Activated CD4-positive, alpha-beta T cell treated with anti-CD3 and anti-CD28 coated beads for 1 hour (primary cell): ENCODE data around the gene SNX21.
"Not testable (repeated sequence)": the region's sequence is repeated elsewhere in the genome, so short reads cannot be mapped to it uniquely, and the experiment has no call there.

Source experiments
- DNase-seq: peaks from one replicate; pipeline ENCODE4 v3.0.0-alpha.2; 2020

SNX21 gene

GRCh38 chr20:45833030-45833882 lies at the start of gene SNX21:
Gene SNX21 (plus strand): TSS chr20:45833799. CDS start chr20:45833920, 121 bp downstream.
- DNase-seq: no peak

GRCh38 chr20:45788351-45788750 lies 45.2 kb upstream of the SNX21 start:
- DNase-seq: no peak

GRCh38 chr20:45792317-45793118 lies 41.1 kb upstream of the SNX21 start:
- DNase-seq: no peak

- no peak for DNase-seq
Observed at GRCh38 chr20:45796337-45797065, 37.1 kb upstream of the SNX21 start.

GRCh38 chr20:45797510-45797909 lies 36.1 kb upstream of the SNX21 start:
- DNase-seq: not testable (repeated sequence)

- DNase-seq: not testable (repeated sequence)
Observed at GRCh38 chr20:45797955-45798354, 35.6 kb upstream of the SNX21 start.

- DNase-seq: peak; percentile 41
Observed at GRCh38 chr20:45798935-45799642, 34.5 kb upstream of the SNX21 start.

- DNase-seq: no peak
Observed at GRCh38 chr20:45801851-45802250, 31.7 kb upstream of the SNX21 start.

- no peak for DNase-seq
Observed at GRCh38 chr20:45810191-45810970, 23.2 kb upstream of the SNX21 start.

GRCh38 chr20:45812157-45813005 lies 21.2 kb upstream of the SNX21 start, which contains the start of gene UBE2C:
Gene UBE2C (plus strand): TSS chr20:45812644. CDS start chr20:45812696, 52 bp downstream.
- peak; percentile 87 for DNase-seq

GRCh38 chr20:45813006-45813340 lies 20.6 kb upstream of the SNX21 start:
- no peak for DNase-seq

GRCh38 chr20:45813489-45813888 lies 20.1 kb upstream of the SNX21 start:
- DNase-seq: no peak

- no peak for DNase-seq
Observed at GRCh38 chr20:45814314-45814713, 19.3 kb upstream of the SNX21 start.

GRCh38 chr20:45816951-45817350 lies 16.6 kb upstream of the SNX21 start:
- DNase-seq: no peak

- no peak for DNase-seq
Observed at GRCh38 chr20:45817376-45818194, 16.0 kb upstream of the SNX21 start.

- DNase-seq: no peak
Observed at GRCh38 chr20:45818239-45818638, 15.4 kb upstream of the SNX21 start.

- DNase-seq: no peak
Observed at GRCh38 chr20:45819466-45819865, 14.1 kb upstream of the SNX21 start.

GRCh38 chr20:45821947-45822346 lies 11.7 kb upstream of the SNX21 start:
- no peak for DNase-seq

- no peak for DNase-seq
Observed at GRCh38 chr20:45822857-45823256, 10.7 kb upstream of the SNX21 start.
